ENCODE data around the gene SH2D6.
"Not testable (repeated sequence)": the region's sequence is repeated elsewhere in the genome, so short reads cannot be mapped to it uniquely, and the experiment has no call there.

Gene SH2D6

GRCh38 chr2:85458601-85459563, 40.4 kb downstream of the SH2D6 start:
- in situ Hi-C loops (cut with MboI; ENCODE audit: low sequenced_read_pairs) = no loop called here

DNA sequence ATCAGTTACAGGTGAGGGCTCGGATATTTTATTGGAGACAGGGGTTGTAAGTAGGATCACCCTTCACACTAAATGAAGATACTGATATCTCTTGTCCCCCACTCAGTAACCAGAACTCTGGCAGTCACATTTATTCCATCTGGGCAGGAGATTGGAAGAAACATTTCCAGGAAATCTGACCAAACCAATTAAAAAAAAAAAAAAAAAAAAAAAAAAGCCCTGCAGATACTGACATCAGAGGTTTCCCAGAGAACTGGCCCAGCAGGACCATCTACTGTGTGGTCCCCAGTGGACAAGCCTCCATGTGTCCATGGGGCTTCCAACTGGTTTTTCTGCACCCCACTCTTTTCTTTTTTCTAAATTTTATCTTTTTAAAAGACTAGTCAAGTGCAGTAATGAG, 41.3 kb downstream of the SH2D6 start:
- in situ Hi-C loops (cut with MboI; ENCODE audit: low sequenced_read_pairs) = no loop called here

GRCh38 chr2:85462322-85462721, 43.8 kb downstream of the SH2D6 start:
- in situ Hi-C loops (cut with MboI; ENCODE audit: low sequenced_read_pairs) = no loop called here

DNA sequence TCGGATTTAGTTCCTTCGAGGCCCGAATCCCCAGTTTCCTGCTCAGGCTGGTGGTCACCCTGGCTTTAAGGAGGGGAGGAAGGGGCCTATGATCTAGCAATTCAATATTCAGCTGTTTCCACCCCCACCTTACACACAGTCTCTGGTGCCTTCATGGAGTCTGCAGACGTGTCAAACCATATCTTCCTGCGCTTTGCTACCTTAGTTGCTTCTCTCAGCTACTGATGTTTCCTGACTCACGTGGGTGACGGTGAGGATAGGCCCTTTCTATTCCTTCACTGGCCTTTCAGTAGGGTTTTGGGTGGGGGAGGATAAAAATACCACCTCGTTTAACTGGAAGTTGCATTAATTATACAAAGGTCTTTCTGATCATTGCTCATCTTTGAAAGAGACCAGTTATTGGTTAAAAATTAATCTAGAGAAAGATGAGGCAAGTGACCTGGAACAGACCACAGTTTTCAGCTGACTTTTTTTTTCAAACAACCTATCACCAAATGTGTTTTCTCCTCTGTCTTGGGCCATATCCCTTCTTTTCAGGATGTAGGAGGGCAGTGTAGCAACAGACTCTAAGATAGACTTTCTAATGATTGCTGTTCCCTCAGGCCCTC, 49.7 kb downstream of the SH2D6 start:
- in situ Hi-C loops (cut with MboI; ENCODE audit: low sequenced_read_pairs) = no loop called here

DNA sequence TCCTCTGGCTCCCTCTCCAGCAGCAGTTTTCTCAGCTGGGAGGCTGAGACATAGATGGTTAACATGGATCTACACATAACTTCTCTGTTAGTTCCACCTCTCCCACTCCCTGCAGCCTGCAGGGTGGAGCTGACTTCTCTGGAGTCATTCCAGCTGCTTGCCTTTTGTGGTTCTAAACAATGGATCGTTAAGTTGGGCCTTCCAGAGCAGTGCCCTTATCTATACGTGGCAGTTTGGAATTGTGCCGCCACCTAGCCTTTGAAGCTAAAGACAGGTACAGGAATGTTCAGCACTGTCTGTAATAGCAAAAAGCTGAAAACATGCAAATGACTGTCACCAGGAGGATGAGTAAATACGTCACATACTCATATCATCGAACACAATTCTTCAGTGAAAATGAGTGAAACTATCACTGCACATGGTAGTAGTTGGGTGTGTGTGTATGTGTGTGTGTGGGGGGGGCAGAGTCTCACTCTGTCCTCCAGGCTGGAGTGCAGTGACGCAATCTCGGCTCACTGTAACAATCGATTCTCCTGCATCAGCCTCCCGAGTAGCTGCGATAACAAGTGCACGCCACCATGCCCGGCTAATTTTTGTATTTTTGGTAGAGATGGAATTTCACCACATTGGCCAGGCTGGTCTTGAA, 50.3 kb downstream of the SH2D6 start:
- in situ Hi-C loops (cut with MboI; ENCODE audit: low sequenced_read_pairs) = no loop called here

DNA sequence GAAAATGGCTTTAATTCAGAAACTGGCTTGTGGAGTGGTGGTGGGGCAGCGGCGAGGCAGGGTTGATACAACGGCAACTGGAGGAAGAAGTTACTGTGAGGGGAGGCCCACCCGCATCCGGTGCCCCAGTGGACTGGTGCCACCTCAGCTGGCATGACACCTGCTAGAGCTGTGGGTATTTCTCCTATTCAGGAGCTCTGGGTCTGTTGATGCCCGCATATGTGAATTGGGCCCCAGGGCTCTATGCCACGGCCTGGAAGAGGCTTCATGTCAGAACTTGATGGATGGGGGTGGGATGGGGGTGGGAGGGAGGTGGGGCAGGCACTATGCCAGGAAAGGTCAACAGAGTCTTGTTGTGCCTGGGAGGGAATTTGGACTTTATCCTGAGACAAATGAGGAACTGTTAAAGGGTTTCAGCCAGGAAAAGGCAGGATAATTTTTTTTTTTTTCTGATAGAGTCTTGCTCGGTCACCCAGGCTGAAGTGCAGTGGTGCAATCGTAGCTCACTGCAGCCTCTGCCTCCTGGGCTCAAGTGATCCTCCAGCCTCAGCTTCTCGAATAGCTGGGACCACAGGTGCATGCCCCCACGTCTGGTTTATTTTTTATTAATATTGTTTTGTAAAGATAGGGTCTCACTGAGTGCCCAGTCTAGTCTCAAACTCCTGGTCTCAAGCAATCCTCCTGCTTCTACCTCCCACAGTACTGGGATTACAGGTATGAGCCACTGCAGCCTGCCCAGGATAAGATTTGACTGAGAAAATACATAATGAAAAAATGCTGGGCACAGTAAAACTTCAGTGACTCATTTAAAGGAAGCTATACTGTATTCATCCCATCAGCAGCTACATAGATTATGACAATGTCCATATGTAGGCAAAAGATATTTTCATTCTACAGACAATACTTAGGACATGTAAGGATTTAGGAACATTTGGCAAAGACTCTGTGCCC, 52.6 kb downstream of the SH2D6 start:
- in situ Hi-C loops (cut with MboI; ENCODE audit: low sequenced_read_pairs) = no loop called here

DNA sequence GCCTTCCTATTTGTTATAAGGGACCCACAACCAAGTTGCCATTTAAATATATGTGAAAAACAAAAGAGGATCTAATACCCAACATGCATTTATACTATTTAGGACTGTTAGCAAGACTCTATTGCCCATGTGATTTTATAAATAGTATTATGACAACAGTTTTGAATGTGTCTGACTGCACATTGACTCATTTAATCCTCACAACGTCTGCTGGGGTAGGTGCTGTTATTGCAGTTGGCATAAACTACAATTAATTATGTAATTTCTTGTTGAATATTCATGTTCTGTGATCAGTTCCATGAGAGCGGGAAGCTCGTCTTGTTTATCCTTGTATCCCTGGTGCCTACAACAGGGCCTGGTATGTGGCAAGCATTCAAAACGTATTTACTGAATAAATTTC, 53.7 kb downstream of the SH2D6 start:
- in situ Hi-C loops (cut with MboI; ENCODE audit: low sequenced_read_pairs) = no loop called here

DNA sequence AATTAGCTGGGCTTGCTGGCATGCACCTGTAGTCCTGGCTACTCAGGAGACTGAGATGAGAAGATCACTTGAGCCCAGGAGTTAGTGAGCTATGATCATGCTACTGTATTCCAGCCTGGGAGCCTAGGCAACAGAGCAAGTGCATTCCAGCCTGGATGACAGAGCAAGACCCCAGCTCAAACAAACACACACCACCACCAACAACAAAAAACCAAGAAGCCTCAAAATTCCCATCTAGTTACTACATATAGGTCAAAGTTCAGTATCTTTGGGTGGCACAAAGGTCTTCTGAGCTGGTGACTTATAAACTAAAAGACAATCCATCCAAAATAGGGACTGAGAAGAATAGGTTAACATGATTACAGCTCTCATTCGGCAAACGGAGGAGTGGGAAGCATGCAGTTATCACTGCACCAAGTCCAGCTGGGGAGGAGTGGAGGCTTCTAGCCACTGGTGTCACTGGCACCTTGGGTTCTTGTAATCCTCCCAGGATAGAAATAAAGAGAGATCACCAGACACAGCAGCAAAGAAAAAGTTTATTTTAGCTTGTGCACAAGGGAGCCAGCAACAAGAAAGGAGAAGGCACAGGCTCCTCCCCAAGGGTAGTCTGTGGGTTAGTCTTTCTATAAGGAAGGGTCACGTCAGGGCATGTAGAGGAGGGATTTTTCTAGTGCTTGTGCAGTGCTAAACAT, 57.4 kb downstream of the SH2D6 start:
- in situ Hi-C loops (cut with MboI; ENCODE audit: low sequenced_read_pairs) = no loop called here

GRCh38 chr2:85476624-85477023, 58.1 kb downstream of the SH2D6 start:
- in situ Hi-C loops (cut with MboI; ENCODE audit: low sequenced_read_pairs) = no loop called here

GRCh38 chr2:85477884-85478283, 59.4 kb downstream of the SH2D6 start:
- in situ Hi-C loops (cut with MboI; ENCODE audit: low sequenced_read_pairs) = no loop called here

GRCh38 chr2:85481818-85482777, 63.6 kb downstream of the SH2D6 start:
- in situ Hi-C loops (cut with MboI; ENCODE audit: low sequenced_read_pairs) = no loop called here

DNA sequence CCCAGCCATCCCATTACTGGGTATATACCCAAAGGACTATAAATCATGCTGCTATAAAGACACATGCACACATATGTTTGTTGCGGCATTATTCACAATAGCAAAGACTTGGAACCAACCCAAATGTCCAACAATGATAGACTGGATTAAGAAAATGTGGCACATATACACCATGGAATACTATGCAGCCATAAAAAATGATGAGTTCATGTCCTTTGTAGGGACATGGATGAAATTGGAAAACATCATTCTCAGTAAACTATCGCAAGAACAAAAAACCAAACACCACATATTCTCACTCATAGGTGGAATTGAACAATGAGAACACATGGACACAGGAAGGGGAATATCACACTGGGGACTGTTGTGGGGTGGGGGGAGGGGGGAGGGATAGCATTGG, 66.1 kb downstream of the SH2D6 start:
- in situ Hi-C loops (cut with MboI; ENCODE audit: low sequenced_read_pairs) = not testable (repeated sequence)

DNA sequence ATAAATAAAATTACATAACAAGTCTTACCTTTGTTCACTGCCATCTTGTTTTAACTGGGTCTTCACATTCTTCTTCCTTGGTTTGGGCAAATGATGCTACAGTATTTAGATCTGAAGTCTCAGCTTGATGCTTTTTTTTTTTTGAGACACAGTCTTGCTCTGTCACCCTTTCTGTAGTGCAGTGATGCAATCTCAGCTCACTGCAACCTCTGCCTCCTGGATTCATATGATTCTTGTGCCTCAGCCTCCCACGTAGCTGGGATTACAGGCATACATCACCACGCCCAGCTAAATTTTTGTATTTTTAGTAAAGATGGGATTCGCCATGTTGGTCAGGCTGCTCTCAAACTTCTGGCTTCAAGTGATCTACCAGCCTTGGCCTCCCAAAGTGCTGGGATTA, 67.3 kb downstream of the SH2D6 start:
- in situ Hi-C loops (cut with MboI; ENCODE audit: low sequenced_read_pairs) = no loop called here
